ENCODE measurements around the gene FUCA1. TPM values are rescaled to one million over a fixed set of nuclear protein-coding genes. Genes with fewer than 3 reads are reported as not detected.

Gene FUCA1
- total and polyA plus RNA-seq, 10 of the 15 experiments (the other 5 are each of a cell fraction or from before 2014, with no cell fraction given), result 33.3 to 117 (median 52.6) TPM

DNA sequence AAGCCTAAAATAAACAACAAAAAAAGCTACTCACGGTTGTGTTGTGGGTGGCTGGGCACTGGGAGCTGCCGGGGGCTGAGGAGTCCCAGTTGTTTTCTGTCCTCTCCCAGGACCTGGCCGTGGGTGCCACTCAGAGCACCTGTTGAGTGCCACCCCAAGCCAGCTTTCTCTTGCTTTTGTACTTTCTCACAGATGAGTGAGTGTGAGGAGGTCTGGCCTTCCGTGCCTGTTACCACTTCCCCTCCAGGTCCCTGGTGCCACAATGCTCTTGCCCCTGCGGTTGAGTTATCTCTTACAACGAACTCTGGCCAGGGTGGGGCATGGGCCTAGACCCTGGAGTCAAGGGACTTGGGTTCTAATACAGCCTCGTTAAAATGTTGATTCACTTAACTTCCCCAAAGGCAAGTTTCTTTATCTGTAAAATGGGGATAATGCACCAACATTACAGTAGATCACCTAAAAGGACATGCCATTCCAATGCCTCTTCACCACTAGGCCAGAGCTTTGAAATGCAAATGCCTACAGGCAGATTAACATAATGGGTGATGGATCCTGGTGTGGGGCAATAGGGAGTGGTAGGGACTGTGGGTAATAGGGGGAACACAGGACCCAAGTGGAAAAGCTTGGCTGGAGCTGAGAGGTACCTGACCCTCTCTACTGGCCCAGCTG, 45.3 kb upstream of the FUCA1 start, which contains the start of gene CNR2:
Gene CNR2 (minus strand): TSS at position 151 of the 669 bp plus-strand sequence. CDS start 37,745 bp downstream, outside the sequence.
- POLR2A ChIA-PET, result interaction anchor here (0.6 to 1.4 kb wide), 6 partner anchors 48 to 193 kb away, joined by 3 to 5 read pairs (median 3); partner anchors contain the start of gene SRSF10
- H3K4me3 ChIP-seq, result peak within 1 kb of the TSS; percentile 71
- TF ChIP-seq RCOR1 (conservative IDR thresholded peaks at IDR 0.05; ENCODE audit: low read depth, low read length) (no peak), RAD51 (IDR thresholded peaks at IDR 0.05) (no peak), RUNX3 (IDR thresholded peaks at IDR 0.05; ENCODE audit: low read length) (no peak), CHD4 (IDR thresholded peaks at IDR 0.05) (no peak), SUPT20H (IDR thresholded peaks at IDR 0.05; ENCODE audit: borderline replicate concordance, control insufficient read depth, low read depth, low read length) (no peak), IKZF1 (conservative IDR thresholded peaks at IDR 0.05) (no peak), CEBPB (IDR thresholded peaks at IDR 0.05; ENCODE audit: borderline replicate concordance in 1 of 2, low read depth in 2 of 2, low read length in 2 of 2) (no peak), WRNIP1 (IDR thresholded peaks at IDR 0.05; ENCODE audit: borderline replicate concordance, low read depth, low read length) (no peak), ZNF217 (IDR thresholded peaks at IDR 0.05) (peak; percentile 85), SMARCA5 (IDR thresholded peaks at IDR 0.05) (peak; percentile 79; the same call in 1 of the 2 replicates), YBX1 (IDR thresholded peaks at IDR 0.05) (no peak), POLR2AphosphoS5 (IDR thresholded peaks at IDR 0.05; ENCODE audit: low read length) (peak; percentile 62), SPI1 (IDR thresholded peaks at IDR 0.05; ENCODE audit: borderline replicate concordance, insufficient read depth, low read depth, low read length) (peak; percentile 79)
- TF ChIP-seq, protein P1, sequence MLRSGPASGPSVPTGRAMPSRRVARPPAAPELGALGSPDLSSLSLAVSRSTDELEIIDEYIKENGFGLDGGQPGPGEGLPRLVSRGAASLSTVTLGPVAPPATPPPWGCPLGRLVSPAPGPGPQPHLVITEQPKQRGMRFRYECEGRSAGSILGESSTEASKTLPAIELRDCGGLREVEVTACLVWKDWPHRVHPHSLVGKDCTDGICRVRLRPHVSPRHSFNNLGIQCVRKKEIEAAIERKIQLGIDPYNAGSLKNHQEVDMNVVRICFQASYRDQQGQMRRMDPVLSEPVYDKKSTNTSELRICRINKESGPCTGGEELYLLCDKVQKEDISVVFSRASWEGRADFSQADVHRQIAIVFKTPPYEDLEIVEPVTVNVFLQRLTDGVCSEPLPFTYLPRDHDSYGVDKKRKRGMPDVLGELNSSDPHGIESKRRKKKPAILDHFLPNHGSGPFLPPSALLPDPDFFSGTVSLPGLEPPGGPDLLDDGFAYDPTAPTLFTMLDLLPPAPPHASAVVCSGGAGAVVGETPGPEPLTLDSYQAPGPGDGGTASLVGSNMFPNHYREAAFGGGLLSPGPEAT (IDR thresholded peaks at IDR 0.05; ENCODE audit: low read depth), result no peak
- TF ChIP-seq, protein P2, sequence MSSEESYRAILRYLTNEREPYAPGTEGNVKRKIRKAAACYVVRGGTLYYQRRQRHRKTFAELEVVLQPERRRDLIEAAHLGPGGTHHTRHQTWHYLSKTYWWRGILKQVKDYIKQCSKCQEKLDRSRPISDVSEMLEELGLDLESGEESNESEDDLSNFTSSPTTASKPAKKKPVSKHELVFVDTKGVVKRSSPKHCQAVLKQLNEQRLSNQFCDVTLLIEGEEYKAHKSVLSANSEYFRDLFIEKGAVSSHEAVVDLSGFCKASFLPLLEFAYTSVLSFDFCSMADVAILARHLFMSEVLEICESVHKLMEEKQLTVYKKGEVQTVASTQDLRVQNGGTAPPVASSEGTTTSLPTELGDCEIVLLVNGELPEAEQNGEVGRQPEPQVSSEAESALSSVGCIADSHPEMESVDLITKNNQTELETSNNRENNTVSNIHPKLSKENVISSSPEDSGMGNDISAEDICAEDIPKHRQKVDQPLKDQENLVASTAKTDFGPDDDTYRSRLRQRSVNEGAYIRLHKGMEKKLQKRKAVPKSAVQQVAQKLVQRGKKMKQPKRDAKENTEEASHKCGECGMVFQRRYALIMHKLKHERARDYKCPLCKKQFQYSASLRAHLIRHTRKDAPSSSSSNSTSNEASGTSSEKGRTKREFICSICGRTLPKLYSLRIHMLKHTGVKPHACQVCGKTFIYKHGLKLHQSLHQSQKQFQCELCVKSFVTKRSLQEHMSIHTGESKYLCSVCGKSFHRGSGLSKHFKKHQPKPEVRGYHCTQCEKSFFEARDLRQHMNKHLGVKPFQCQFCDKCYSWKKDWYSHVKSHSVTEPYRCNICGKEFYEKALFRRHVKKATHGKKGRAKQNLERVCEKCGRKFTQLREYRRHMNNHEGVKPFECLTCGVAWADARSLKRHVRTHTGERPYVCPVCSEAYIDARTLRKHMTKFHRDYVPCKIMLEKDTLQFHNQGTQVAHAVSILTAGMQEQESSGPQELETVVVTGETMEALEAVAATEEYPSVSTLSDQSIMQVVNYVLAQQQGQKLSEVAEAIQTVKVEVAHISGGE (CRISPR knock-in tag; IDR thresholded peaks at IDR 0.05), result no peak
- TF ChIP-seq, protein P3, sequence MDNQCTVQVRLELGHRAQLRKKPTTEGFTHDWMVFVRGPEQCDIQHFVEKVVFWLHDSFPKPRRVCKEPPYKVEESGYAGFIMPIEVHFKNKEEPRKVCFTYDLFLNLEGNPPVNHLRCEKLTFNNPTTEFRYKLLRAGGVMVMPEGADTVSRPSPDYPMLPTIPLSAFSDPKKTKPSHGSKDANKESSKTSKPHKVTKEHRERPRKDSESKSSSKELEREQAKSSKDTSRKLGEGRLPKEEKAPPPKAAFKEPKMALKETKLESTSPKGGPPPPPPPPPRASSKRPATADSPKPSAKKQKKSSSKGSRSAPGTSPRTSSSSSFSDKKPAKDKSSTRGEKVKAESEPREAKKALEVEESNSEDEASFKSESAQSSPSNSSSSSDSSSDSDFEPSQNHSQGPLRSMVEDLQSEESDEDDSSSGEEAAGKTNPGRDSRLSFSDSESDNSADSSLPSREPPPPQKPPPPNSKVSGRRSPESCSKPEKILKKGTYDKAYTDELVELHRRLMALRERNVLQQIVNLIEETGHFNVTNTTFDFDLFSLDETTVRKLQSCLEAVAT (IDR thresholded peaks at IDR 0.05), result no peak

More for the DNA sequence above, 45.3 kb upstream of the FUCA1 start, which contains the start of gene CNR2:
- 2% methylated on average over 7 of the region's 7 CpGs for WGBS (ENCODE audit: insufficient coverage, insufficient replicate concordance, low lambda C conversion rate, missing lambda C conversion rate)
- H3K36me3 ChIP-seq (ENCODE audit: control insufficient read depth in 2 of 2, insufficient read depth in 2 of 2, low read length in 1 of 2), result no peaks in the 10 kb centered on the region
- in situ Hi-C loops (cut with MboI) (no loop called here), intact Hi-C loops (cut with micrococcal nuclease; ENCODE audit: unreplicated experiment) (no loop called here)
- H2AFZ ChIP-seq (ENCODE audit: control insufficient read depth, low read depth, low read length), result peak within 1 kb of the TSS; percentile 33
- ChIA-PET CTCF (interaction anchor here (0.7 to 2.0 kb wide), 12 partner anchors 9 to 141 kb away, joined by 3 to 40 read pairs (median 5); partner anchors contain the start of genes GALE and HMGCL), SMC1A (ENCODE audit: uncharacterized antibody, unreplicated experiment) (interaction anchor here (0.7 to 1.9 kb wide), 12 partner anchors 9 to 193 kb away, joined by 3 to 34 read pairs (median 4); partner anchors contain the start of gene HMGCL), RAD21 (ENCODE audit: unreplicated experiment) (interaction anchor here (0.7 to 3.9 kb wide), 9 partner anchors 10 to 141 kb away, joined by 3 to 40 read pairs (median 7); partner anchors contain the start of genes FUCA1 and HMGCL)
- H3K9ac ChIP-seq (ENCODE audit: control insufficient read depth, insufficient read depth, low read length), result peak within 1 kb of the TSS; percentile 88
- H3K79me2 ChIP-seq (ENCODE audit: control insufficient read depth, insufficient read depth, low read length), result peaks cover 51% of the 10 kb centered on the region
- H3K4me1 ChIP-seq (ENCODE audit: control insufficient read depth, insufficient read depth, low read length), result peaks cover 51% of the 10 kb centered on the region
- DNase-seq (ENCODE audit: low read depth, low spot score) (no peak), ATAC-seq (peak; percentile 37), FAIRE-seq (no peak)
- no peaks in the 10 kb centered on the region for H3K27me3 ChIP-seq (replicated peaks in 1 of 2; ENCODE audit: control insufficient read depth in 2 of 2, insufficient read depth in 2 of 2, low read length in 1 of 2)
- H3K9me3 ChIP-seq (replicated peaks; ENCODE audit: control insufficient read depth, insufficient read depth, low read length), result no peaks in the 10 kb centered on the region
- H4K20me1 ChIP-seq (ENCODE audit: control insufficient read depth, insufficient read depth), result no peaks in the 10 kb centered on the region
- no TSS peak for BruUV-seq (replicated peaks)
- peak within 1 kb of the TSS; percentile 82 for H3K4me2 ChIP-seq (ENCODE audit: control insufficient read depth, insufficient read depth)
- peak within 1 kb of the TSS; percentile 98 for H3K27ac ChIP-seq (ENCODE audit: control insufficient read depth, insufficient read depth)
